Measurements from ENCODE around the gene POLR2E. TPM values are rescaled to one million over a fixed set of nuclear protein-coding genes. Genes with fewer than 3 reads are reported as not detected.
"Not testable (repeated sequence)": the region's sequence is repeated elsewhere in the genome, so short reads cannot be mapped to it uniquely, and the experiment has no call there.

The POLR2E gene
- total RNA-seq, 1 experiment from 2014 or later = 117 TPM

DNA sequence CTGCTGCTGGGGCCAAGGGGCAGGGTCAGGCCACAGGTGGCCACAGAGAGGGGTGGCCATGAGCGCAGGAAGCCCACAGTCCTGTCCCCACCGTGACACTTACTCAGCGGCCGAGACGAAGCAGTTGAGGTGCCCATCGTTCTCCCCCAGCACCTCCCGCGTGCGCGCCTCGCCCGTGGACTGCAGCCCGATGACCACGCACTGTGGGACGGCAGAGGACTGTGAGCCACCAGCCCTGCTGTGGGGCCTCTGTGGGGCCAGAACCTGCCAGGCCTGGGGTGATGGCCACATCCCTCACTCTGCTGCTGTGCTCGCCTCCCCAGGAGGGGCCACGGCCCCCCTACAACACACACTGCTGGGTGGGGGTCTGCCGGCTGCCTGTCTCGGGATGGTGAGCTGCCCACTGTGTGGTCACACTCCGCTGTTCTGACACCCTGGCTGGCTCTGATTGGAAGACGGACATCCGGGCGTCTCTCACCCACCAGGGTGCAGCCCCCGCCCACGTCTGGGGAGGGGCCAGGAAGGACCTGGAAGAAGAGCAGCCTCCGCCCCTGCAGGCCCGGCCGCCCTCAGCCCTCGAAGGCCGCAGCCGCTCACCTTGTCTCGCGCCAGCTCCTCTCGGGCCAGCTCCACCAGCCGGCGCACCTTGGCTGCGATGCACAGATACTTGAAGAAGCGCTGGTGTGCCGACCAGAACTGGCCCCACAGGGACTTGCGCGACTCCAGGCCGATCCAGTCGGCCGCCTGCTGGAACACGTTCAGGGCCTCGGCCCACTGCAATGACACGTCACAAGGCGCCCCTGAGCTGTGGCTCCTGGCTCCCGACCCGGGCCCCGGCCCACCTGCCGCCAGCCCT, 21.8 kb upstream of the POLR2E start:
- Histone ChIP-seq H3K4me1 (ENCODE audit: low read length) (peaks cover 3% of the 10 kb centered on the region; the same call in 1 of the 2 replicates), H3K4me3 (ENCODE audit: low read length) (no peak overlapping the region), H2AFZ (ENCODE audit: low read length) (no peak overlapping the region), H3K9me3 (ENCODE audit: low read length) (no peaks in the 10 kb centered on the region), H4K20me1 (ENCODE audit: insufficient read depth, low read depth, low read length) (peaks cover 5% of the 10 kb centered on the region; the same call in 1 of the 2 replicates), H3K9ac (ENCODE audit: low read length) (no peak overlapping the region), H3K9me2 (replicated peaks; ENCODE audit: insufficient read depth, low read length) (no peaks in the 10 kb centered on the region), H3K36me3 (ENCODE audit: insufficient read depth, low read length) (no peaks in the 10 kb centered on the region), H3K27me3 (ENCODE audit: low read length) (no peaks in the 10 kb centered on the region), H3K4me2 (ENCODE audit: low read depth, low read length, poor library complexity, severe bottlenecking) (no peak overlapping the region), H3K27ac (ENCODE audit: low read length) (no peak overlapping the region), H3K79me2 (ENCODE audit: low read length) (no peaks in the 10 kb centered on the region)
- no peak for DNase-seq

DNA sequence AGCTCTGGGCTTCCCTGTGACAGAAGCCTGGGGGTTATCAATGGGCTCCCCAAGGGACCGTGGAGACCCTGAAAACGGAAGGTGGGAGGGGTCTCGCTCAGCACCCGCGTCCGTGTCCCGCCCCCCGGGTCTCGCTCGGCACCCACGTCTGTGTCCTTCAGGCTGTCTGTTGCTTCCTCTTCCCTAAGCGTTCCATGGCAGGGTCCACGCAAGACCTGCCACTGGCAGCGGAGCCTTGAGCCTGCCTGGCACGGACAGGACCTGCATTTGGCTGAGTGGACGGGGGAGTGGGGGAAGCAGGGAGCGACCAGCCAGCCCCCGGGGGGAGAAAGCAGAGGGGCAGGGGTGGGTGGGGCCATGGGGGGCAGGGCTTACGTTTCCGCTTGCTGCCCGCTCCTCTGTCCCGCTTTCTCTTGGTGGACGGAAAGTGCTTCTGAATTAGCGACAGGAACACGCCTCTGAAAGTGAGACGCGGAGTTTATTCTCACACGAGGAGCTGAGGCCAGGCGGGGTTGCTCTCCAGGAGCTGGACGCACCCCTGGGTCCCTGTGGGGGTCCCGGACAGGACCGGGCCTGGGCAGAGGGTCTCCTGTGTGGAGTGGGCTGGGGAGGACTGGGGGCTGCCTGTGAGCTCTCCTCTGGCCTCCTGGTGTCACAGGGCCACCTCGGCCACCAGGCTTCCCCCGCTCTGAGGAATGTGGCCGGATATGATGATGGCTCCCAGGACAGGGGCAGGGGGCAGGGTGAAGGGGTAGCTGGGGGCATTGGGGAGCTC, 20.7 kb upstream of the POLR2E start:
- Histone ChIP-seq H4K20me1 (ENCODE audit: insufficient read depth, low read depth, low read length) (peaks cover 5% of the 10 kb centered on the region; the same call in 1 of the 2 replicates), H3K4me1 (ENCODE audit: low read length) (peaks cover 3% of the 10 kb centered on the region; the same call in 1 of the 2 replicates), H3K9me3 (ENCODE audit: low read length) (no peaks in the 10 kb centered on the region), H2AFZ (ENCODE audit: low read length) (no peak overlapping the region), H3K9ac (ENCODE audit: low read length) (no peak overlapping the region), H3K9me2 (replicated peaks; ENCODE audit: insufficient read depth, low read length) (no peaks in the 10 kb centered on the region), H3K27me3 (ENCODE audit: low read length) (no peaks in the 10 kb centered on the region), H3K4me2 (ENCODE audit: low read depth, low read length, poor library complexity, severe bottlenecking) (no peak overlapping the region), H3K4me3 (ENCODE audit: low read length) (no peak overlapping the region), H3K36me3 (ENCODE audit: insufficient read depth, low read length) (no peaks in the 10 kb centered on the region), H3K79me2 (ENCODE audit: low read length) (no peaks in the 10 kb centered on the region), H3K27ac (ENCODE audit: low read length) (no peak overlapping the region)
- DNase-seq = no peak

DNA sequence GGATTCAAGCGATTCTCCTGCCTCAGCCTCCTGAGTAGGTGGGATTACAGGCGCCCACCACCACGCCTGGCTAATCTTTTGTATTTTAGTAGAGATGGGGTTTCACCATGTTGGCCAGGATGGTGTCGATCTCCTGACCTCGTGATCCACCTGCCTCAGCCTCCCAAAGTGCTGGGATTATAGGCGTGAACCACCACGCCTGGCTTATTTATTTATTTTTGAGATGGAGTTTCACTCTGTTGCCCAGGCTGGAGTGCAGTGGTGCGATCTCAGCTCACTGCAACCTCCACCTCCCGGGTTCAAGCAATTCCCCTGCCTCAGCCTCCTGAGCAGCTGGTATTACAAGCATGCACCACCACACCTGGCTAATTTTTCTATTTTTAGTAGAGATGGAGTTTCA, 19.6 kb upstream of the POLR2E start:
- H3K9me2 ChIP-seq (replicated peaks; ENCODE audit: insufficient read depth, low read length); H3K9me3 ChIP-seq (ENCODE audit: low read length); DNase-seq; H3K27ac ChIP-seq (ENCODE audit: low read length); H4K20me1 ChIP-seq (ENCODE audit: insufficient read depth, low read depth, low read length); H2AFZ ChIP-seq (ENCODE audit: low read length); H3K4me3 ChIP-seq (ENCODE audit: low read length); H3K9ac ChIP-seq (ENCODE audit: low read length); H3K4me2 ChIP-seq (ENCODE audit: low read depth, low read length, poor library complexity, severe bottlenecking); H3K79me2 ChIP-seq (ENCODE audit: low read length); H3K36me3 ChIP-seq (ENCODE audit: insufficient read depth, low read length); H3K4me1 ChIP-seq (ENCODE audit: low read length); H3K27me3 ChIP-seq (ENCODE audit: low read length): not testable (repeated sequence)

DNA sequence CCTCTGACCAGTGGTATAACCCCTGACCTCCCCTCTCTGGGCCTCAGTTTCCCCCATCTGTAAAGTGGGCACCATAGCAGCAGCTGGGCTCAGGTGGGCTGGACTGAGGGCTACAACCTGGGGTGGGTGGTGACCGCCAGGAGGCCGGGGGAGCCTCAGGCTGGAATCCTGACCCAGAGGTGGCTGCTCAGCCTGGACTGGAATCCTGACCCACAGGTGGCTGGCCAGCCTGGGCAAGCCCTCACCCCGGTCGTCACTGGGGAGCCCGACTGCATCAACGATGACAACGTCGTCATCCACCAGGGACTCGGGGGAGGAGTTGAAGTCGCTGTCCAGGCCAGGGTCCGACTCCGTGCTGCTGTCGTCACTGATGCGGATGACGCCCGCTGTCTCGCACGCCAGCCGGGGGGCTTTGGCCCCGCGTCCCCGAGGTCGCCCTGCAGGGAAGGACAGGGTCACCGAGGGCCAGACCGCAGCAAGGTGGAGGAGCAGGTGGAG, 18.9 kb upstream of the POLR2E start:
- Histone ChIP-seq H3K4me1 (ENCODE audit: low read length) (peaks cover 3% of the 10 kb centered on the region; the same call in 1 of the 2 replicates), H3K27ac (ENCODE audit: low read length) (no peak overlapping the region), H2AFZ (ENCODE audit: low read length) (no peak overlapping the region), H3K9ac (ENCODE audit: low read length) (no peak overlapping the region), H3K9me2 (replicated peaks; ENCODE audit: insufficient read depth, low read length) (no peaks in the 10 kb centered on the region), H4K20me1 (ENCODE audit: insufficient read depth, low read depth, low read length) (peaks cover 5% of the 10 kb centered on the region; the same call in 1 of the 2 replicates), H3K36me3 (ENCODE audit: insufficient read depth, low read length) (no peaks in the 10 kb centered on the region), H3K4me2 (ENCODE audit: low read depth, low read length, poor library complexity, severe bottlenecking) (no peak overlapping the region), H3K79me2 (ENCODE audit: low read length) (no peaks in the 10 kb centered on the region), H3K9me3 (ENCODE audit: low read length) (no peaks in the 10 kb centered on the region), H3K4me3 (ENCODE audit: low read length) (no peak overlapping the region), H3K27me3 (ENCODE audit: low read length) (no peaks in the 10 kb centered on the region)
- DNase-seq = no peak

DNA sequence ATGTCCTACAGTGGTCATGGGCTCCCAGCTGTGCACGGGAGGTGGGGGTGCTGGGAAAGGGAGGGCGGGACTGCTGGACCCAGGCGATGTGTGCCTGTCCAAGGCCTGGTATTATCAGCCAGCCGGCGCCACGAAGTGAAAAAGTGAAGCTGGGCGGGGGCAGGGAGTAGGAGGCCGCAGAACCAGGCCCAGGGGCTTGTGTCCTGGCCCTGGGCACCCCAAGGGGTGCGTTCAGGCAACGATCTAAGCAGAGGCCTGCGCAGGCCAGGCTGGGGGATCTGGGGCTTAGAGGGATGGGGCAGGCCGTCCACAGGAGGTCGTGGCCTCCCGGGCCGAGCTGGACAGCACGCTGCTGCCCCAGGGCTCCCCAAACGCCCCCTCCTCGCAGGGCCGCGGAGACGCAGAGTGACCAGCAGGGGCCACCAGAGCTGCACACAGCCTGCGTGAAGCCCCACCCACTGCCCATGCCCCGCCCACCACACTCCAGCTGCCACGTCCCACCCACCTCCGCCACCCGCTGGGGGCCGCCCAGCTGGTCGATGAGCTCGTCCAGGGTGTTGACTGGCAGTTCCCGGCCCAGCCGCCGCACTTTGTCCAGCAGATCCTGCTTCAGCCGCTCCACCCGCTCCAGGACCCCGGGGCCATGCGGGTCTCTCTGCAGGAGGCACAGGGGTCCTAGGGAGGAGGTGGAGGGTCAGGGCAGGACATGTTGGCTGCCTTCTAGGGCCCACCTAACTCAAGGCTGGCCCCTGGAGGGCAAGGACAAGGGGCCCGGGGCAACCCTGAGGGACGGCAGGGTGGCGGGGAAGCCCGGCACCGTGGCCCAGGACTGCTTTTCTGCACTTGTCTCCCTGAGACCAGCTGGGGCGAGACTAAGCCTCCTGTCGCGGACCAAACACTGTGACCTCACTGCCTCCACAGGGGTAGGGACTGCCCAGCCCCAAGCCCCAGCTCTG, 18.1 kb upstream of the POLR2E start:
- Histone ChIP-seq H3K79me2 (ENCODE audit: low read length) (no peaks in the 10 kb centered on the region), H4K20me1 (ENCODE audit: insufficient read depth, low read depth, low read length) (peaks cover 5% of the 10 kb centered on the region; the same call in 1 of the 2 replicates), H3K9ac (ENCODE audit: low read length) (no peak overlapping the region), H3K9me3 (ENCODE audit: low read length) (no peaks in the 10 kb centered on the region), H3K4me2 (ENCODE audit: low read depth, low read length, poor library complexity, severe bottlenecking) (no peak overlapping the region), H3K4me1 (ENCODE audit: low read length) (peaks cover 3% of the 10 kb centered on the region; the same call in 1 of the 2 replicates), H3K36me3 (ENCODE audit: insufficient read depth, low read length) (no peaks in the 10 kb centered on the region), H3K27me3 (ENCODE audit: low read length) (no peaks in the 10 kb centered on the region), H3K9me2 (replicated peaks; ENCODE audit: insufficient read depth, low read length) (no peaks in the 10 kb centered on the region), H2AFZ (ENCODE audit: low read length) (no peak overlapping the region), H3K27ac (ENCODE audit: low read length) (no peak overlapping the region), H3K4me3 (ENCODE audit: low read length) (no peak overlapping the region)
- DNase-seq = peak; percentile 94

DNA sequence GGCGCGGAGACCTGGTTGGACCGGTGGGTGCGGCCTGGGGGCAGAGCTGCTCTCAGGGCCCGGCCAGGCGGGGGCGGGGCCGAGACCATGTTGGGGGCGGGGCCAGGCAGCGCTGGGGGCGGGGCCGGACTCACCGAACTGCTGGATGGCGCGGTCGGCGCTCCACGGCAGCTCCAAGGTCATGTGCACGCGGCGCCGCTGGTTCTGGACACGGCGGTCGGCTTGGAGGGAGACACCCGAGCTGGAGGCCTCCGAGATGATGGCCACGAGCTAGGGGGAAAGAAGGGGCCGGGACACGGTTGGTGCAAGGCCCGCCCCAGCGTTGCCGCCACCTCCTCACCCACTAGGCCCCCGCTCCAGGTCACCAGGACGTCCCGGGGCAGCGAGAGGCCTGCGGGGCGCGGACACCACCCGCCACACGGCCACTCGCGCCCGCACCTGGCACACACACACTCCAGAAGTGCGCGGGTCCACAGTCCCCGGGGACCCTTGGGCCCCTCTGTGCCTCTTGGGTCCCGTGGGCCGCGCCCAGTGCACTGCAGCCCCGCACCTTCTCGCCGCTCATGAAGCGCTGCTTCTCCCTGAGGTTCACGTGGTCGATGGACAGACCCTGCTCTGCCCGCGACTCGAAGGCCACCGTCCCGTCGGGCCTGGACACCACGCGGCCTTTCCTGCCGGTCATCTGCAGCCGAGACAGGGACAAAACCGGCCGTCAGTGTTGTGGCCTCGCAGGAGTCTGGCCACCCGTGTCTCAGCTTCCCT, 17.3 kb upstream of the POLR2E start:
- no peak overlapping the region for H3K9ac ChIP-seq (ENCODE audit: low read length)
- peaks cover 5% of the 10 kb centered on the region; the same call in 1 of the 2 replicates for H4K20me1 ChIP-seq (ENCODE audit: insufficient read depth, low read depth, low read length)
- no peak overlapping the region for H3K4me3 ChIP-seq (ENCODE audit: low read length)
- no peaks in the 10 kb centered on the region for H3K27me3 ChIP-seq (ENCODE audit: low read length)
- no peak overlapping the region for H3K4me2 ChIP-seq (ENCODE audit: low read depth, low read length, poor library complexity, severe bottlenecking)
- no peaks in the 10 kb centered on the region for H3K36me3 ChIP-seq (ENCODE audit: insufficient read depth, low read length)
- peaks cover 9% of the 10 kb centered on the region for H3K4me1 ChIP-seq (ENCODE audit: low read length)
- no peak overlapping the region for H2AFZ ChIP-seq (ENCODE audit: low read length)
- no peak for DNase-seq
- H3K9me2 ChIP-seq (replicated peaks; ENCODE audit: insufficient read depth, low read length) = no peaks in the 10 kb centered on the region
- H3K27ac ChIP-seq (ENCODE audit: low read length) = no peak overlapping the region
- no peaks in the 10 kb centered on the region for H3K79me2 ChIP-seq (ENCODE audit: low read length)
- no peaks in the 10 kb centered on the region for H3K9me3 ChIP-seq (ENCODE audit: low read length)

DNA sequence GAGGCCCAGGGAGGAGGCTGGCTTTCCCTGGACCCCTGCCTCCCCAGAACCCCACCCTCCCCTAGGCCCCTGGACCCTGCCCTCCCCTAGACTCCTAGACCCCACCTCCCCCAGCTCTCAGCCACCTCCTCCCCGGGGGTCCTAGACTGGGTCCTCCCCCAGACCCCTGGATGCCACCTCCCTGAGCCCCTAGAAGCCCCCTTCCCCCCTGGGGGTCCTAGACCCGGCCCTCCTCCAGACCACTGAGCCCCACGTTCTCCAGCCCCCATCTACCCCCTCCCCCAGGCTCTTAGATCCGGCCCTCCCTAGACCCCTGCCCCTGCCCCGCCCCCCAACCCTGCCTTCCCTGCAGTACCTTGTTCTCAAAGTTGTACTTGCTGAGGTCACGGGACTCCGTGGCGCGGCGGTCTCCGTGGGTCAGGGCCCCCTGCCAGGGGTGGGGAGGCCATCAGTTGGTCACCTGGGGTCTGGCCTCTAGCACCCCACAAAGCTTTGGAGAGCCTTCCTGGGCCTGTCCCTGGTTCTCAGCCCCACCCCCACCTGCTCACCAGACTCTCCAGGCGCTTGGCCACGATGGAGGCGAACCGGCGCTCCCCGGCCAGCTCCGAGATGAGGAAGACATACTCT, 16.6 kb upstream of the POLR2E start:
- Histone ChIP-seq H3K79me2 (ENCODE audit: low read length) (no peaks in the 10 kb centered on the region), H4K20me1 (ENCODE audit: insufficient read depth, low read depth, low read length) (peaks cover 5% of the 10 kb centered on the region; the same call in 1 of the 2 replicates), H2AFZ (ENCODE audit: low read length) (no peak overlapping the region), H3K4me1 (ENCODE audit: low read length) (peaks cover 16% of the 10 kb centered on the region), H3K4me2 (ENCODE audit: low read depth, low read length, poor library complexity, severe bottlenecking) (no peak overlapping the region), H3K27me3 (ENCODE audit: low read length) (no peaks in the 10 kb centered on the region), H3K9me3 (ENCODE audit: low read length) (no peaks in the 10 kb centered on the region), H3K4me3 (ENCODE audit: low read length) (no peak overlapping the region), H3K36me3 (ENCODE audit: insufficient read depth, low read length) (no peaks in the 10 kb centered on the region), H3K9ac (ENCODE audit: low read length) (no peak overlapping the region), H3K27ac (ENCODE audit: low read length) (no peak overlapping the region), H3K9me2 (replicated peaks; ENCODE audit: insufficient read depth, low read length) (no peaks in the 10 kb centered on the region)
- DNase-seq = no peak
